ENCODE results near the gene PVALEF.

Gene PVALEF

GRCh38 chr17:81186203-81186602 is 20.9 kb downstream of the PVALEF start:
- no peak for DNase-seq

- no peak for DNase-seq
Observed at GRCh38 chr17:81187120-81187519, 21.8 kb downstream of the PVALEF start.

- DNase-seq = no peak
Observed at GRCh38 chr17:81187586-81188490, 22.5 kb downstream of the PVALEF start.

GRCh38 chr17:81188491-81188840 is 23.2 kb downstream of the PVALEF start:
- no peak for DNase-seq

- no peak for DNase-seq
Observed at GRCh38 chr17:81189016-81189415, 23.7 kb downstream of the PVALEF start.

- no peak for DNase-seq
Observed at GRCh38 chr17:81189670-81190530, 24.6 kb downstream of the PVALEF start.

GRCh38 chr17:81190591-81190990 is 25.3 kb downstream of the PVALEF start:
- no peak for DNase-seq

GRCh38 chr17:81191116-81191515 is 25.8 kb downstream of the PVALEF start:
- no peak for DNase-seq

- DNase-seq = no peak
Observed at GRCh38 chr17:81191646-81192045, 26.3 kb downstream of the PVALEF start.

GRCh38 chr17:81192386-81193050 is 27.2 kb downstream of the PVALEF start:
- no peak for DNase-seq

- no peak for DNase-seq
Observed at GRCh38 chr17:81193051-81193410, 27.7 kb downstream of the PVALEF start.

GRCh38 chr17:81193470-81194224 is 28.3 kb downstream of the PVALEF start:
- no peak for DNase-seq

GRCh38 chr17:81194225-81194760 is 29.0 kb downstream of the PVALEF start:
- no peak for DNase-seq

- DNase-seq = no peak
Observed at GRCh38 chr17:81194941-81195901, 29.9 kb downstream of the PVALEF start.

GRCh38 chr17:81195941-81196495 is 30.7 kb downstream of the PVALEF start:
- DNase-seq = no peak

GRCh38 chr17:81196505-81197408 is 31.4 kb downstream of the PVALEF start:
- no peak for DNase-seq

GRCh38 chr17:81197409-81197795 is 32.1 kb downstream of the PVALEF start:
- no peak for DNase-seq

- no peak for DNase-seq
Observed at GRCh38 chr17:81197831-81198490, 32.7 kb downstream of the PVALEF start.

- DNase-seq = no peak
Observed at GRCh38 chr17:81198826-81199481, 33.6 kb downstream of the PVALEF start.
